Panc1 (cell line): ENCODE results near the gene NSD2.

Experiments
- POLR2AphosphoS5 ChIP-seq: IDR thresholded peaks from 2 replicates; pipeline ENCODE4 v1.6.1; 2012; ENCODE audit warnings: mild to moderate bottlenecking, low read depth, low read length, moderate library complexity
- TF ChIP-seq, protein P1 (sequence below): fragments of 450-650 bp; IDR thresholded peaks from 2 replicates; pipeline ENCODE4 v1.5.1; 2017; ENCODE audit warnings: mild to moderate bottlenecking
- TF ChIP-seq, protein P2 (sequence below), 2 experiments: IDR thresholded peaks; 2 replicates each; pipeline ENCODE4 v1.6.1; 2011 to 2012; ENCODE audit warnings: low read depth in 2 of 2, control low read depth in 1 of 2, low read length in 1 of 2, mild to moderate bottlenecking in 1 of 2, moderate library complexity in 1 of 2; ENCODE audit not compliant: insufficient read depth in 1 of 2

DNA sequence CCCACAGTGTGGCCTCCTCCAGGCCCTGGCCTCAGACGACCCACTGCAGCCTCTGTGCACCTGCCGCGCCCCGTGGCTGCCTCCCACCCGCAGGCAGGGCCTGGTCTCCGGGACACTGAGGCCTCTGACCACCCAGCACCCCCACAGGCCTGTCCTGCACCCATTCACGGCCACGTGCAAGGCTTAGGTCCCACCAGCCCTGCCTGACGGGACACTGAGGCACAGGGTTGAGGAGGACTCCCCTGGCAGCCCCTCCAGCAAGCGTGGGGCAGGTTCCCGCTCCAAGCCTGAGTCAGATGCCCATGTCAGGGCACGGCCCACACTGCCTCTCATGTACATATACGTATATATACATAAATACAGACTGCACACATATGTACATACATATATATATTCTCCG lies 114.1 kb downstream of the NSD2 start:
- TF ChIP-seq, protein P1, sequence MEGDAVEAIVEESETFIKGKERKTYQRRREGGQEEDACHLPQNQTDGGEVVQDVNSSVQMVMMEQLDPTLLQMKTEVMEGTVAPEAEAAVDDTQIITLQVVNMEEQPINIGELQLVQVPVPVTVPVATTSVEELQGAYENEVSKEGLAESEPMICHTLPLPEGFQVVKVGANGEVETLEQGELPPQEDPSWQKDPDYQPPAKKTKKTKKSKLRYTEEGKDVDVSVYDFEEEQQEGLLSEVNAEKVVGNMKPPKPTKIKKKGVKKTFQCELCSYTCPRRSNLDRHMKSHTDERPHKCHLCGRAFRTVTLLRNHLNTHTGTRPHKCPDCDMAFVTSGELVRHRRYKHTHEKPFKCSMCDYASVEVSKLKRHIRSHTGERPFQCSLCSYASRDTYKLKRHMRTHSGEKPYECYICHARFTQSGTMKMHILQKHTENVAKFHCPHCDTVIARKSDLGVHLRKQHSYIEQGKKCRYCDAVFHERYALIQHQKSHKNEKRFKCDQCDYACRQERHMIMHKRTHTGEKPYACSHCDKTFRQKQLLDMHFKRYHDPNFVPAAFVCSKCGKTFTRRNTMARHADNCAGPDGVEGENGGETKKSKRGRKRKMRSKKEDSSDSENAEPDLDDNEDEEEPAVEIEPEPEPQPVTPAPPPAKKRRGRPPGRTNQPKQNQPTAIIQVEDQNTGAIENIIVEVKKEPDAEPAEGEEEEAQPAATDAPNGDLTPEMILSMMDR: no peak
- TF ChIP-seq, protein P2, sequence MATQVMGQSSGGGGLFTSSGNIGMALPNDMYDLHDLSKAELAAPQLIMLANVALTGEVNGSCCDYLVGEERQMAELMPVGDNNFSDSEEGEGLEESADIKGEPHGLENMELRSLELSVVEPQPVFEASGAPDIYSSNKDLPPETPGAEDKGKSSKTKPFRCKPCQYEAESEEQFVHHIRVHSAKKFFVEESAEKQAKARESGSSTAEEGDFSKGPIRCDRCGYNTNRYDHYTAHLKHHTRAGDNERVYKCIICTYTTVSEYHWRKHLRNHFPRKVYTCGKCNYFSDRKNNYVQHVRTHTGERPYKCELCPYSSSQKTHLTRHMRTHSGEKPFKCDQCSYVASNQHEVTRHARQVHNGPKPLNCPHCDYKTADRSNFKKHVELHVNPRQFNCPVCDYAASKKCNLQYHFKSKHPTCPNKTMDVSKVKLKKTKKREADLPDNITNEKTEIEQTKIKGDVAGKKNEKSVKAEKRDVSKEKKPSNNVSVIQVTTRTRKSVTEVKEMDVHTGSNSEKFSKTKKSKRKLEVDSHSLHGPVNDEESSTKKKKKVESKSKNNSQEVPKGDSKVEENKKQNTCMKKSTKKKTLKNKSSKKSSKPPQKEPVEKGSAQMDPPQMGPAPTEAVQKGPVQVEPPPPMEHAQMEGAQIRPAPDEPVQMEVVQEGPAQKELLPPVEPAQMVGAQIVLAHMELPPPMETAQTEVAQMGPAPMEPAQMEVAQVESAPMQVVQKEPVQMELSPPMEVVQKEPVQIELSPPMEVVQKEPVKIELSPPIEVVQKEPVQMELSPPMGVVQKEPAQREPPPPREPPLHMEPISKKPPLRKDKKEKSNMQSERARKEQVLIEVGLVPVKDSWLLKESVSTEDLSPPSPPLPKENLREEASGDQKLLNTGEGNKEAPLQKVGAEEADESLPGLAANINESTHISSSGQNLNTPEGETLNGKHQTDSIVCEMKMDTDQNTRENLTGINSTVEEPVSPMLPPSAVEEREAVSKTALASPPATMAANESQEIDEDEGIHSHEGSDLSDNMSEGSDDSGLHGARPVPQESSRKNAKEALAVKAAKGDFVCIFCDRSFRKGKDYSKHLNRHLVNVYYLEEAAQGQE (IDR thresholded peaks at IDR 0.05; ENCODE audit: insufficient read depth in 1 of 2, low read depth in 2 of 2, low read length in 1 of 2): no peak
- no peak for TF ChIP-seq POLR2AphosphoS5
